SKM-1 treated with dmso at 0.1 percent for 144 hours (cell line): ENCODE data around the gene RPS6KA2.

Source experiments
- DNase-seq: peaks from one replicate; lab custom pipeline; 2025; ENCODE audit not compliant: unreplicated experiment; lab: John Stamatoyannopoulos, UW

The RPS6KA2 gene

DNA sequence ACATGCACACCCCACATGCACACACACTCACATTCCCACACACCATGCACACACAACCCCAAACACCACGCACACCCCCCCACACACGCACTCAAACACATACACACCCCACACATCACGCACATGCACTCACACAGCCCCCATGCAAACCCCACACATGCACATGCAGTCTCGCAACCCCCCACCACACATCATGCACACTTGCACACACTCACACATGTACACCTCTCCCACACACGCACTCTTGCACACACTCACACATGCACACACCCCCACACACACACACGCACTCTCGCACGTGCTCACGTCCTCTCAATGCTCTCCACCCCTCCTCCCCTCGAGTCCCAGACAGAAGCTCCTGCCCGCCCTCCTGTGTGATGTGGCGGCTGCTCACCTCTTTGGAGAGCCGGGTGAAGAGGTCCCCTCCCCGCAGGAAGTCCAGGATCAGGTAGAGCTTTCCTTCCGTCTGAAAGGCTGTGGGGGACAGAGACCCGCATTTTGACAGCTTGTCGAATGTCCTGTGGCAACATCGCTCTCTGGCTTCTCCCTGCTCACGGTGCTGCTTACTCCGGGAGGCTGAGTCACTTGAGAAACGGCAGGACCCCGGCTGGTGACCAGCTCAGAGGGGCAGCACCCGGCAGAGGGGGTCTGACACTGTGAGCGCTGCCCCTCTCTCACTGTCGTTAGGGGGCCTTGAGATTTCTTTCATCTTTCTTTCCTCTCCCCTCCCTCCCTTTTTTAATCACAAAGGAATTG is 119.1 kb downstream of the RPS6KA2 start:
- no peak for DNase-seq

DNA sequence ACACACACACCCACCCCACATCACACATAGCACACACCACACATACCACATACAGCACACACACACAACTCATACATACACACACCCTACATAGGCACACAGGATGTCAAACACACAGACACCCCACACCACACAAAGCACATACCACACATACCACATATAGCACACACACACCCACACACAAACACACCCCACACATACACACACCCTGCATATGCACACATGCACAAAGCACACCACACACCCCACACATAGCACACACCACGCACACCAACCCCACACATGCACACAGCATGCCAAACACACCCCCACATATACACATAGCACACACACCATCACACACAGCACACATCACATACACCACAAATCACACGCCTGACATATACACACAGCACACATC is 119.7 kb downstream of the RPS6KA2 start:
- no peak for DNase-seq

DNA sequence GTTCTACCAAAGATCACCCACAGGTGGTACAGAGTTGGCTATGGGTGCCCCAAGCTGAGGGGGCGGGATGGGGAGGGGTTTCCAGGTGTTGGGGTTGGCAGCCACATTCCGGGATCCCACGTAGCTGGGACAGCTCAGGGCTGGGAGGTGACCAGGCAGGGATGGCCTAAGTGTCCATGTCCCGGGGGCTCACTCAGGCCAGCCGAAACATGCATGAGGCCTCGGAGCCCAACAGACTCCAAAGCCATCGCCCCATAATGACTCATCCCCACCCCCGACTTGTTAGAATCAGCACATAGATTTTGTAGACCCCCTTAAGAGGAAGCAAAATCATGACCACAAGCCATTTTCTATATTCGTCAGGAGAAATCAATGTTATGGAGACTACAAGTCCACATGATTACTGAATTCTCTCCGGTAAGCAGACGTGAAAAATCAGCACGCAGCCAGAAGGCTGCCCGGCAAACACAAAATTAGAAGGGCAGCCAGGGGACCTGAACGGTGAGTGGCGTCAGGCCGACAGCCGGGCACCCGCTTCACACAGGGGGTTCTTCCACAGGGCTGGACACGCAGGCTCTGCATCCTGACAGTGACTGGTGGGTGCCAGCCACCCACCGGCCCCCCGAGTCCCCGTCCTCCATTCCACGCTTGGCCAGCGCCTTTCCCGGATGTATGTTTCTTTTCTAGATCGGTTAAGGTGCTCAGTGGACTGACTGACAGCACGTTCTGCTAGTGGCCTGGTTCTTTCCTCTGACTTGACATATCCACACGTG is 121.7 kb downstream of the RPS6KA2 start:
- no peak for DNase-seq

DNA sequence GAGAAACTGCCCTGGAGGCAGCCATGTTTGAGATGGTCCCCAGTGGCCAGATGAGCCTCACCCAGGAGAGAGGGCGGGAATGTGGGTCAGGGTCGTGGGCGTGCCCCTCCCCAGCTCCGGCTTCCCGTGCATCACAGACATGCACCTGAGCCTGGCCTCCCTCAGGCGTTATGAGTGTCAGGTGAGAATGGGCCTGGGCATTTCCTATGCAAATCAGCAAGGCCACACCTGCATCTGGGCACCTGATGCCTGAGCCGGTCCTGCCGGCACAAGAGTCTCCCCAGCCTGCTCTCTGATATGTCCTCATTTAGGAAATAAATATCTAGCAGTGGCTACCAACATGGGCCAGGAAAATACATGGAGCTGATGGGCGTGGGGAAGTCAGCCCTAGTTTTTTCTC is 123.0 kb downstream of the RPS6KA2 start:
- DNase-seq, result no peak

DNA sequence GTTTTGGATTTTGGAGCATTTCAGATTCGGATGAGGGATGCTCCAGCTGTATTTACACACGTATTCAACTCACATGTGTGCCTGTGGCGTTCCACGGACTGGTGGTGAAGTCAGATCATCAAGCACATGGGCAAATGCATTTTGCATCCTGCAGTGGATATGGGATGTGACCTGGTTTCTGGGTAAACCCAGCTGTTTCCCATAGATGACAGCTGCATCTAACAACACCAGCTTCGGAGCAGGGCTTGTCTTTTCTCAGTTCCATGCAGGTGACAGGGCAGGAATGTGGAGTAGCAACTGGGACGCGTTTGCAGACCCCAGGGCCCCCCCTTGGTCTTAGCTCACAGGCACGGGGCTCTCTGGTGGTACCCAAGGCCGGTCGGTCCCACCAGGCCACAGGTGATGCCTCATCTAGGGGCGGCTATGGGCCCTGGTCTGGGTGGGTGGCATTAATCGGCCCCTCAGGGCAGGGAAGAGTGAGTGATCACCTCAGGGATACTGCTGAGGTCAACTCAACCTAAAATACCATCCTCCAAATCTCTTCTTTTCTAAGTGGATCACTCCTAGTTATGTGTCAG is 123.8 kb downstream of the RPS6KA2 start:
- DNase-seq, result no peak

DNA sequence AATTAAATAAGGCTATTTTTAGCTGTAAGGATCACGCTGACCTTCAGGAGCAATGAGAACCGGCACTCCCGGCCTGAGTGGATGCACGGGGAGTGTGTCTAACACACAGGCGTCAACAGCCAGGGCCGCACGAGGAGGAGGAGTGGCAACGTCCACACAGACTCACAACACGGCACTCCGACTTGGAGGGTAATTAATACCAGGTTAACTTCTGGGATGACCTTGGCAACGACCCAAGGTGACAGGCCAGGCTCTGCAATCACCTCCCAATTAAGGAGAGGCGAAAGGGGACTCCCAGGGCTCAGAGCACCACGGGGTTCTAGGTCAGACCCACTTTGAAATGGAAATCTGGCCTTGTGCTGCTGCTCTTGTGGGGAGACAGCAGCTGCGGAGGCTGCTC is 124.6 kb downstream of the RPS6KA2 start:
- DNase-seq, result no peak

DNA sequence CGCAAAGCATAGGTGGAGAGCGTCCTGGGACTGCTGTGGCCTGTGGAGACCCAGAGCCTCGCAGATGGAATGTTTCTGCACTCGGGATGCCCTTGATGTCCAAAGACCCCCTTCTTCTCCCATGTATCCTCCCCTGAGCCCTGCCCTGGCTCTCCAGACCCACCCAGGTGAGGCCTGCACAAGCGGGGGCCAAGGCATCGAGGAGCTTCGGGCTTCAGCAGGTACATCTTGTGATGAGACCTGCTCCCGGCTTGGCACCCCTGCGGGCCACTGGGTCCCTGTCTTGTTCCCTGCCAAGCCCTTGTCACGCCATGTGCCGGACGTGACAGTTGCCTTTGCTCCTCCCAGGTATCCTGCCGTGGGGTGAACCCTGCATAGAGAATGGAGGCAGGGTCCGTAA is 125.8 kb downstream of the RPS6KA2 start:
- DNase-seq, result no peak

DNA sequence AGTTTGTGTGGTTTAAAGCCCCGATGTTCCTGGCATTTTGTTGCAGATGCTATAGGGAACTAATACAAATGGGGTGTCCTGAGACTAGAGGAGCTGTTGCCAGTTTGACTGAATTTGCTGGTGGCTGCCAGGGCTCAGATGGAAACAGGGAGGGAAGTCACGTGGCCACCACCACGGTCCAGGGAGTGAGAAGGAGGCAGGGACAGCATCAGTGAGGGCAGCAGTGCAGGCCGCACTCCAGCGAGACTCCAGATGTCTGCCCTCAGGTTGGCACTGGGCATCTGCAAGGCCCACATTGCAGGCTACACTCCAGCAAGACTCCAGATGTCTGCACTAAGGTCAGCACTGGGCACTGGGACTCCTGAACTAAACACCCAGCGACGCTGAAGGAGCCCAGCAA is 126.8 kb downstream of the RPS6KA2 start:
- no peak for DNase-seq

DNA sequence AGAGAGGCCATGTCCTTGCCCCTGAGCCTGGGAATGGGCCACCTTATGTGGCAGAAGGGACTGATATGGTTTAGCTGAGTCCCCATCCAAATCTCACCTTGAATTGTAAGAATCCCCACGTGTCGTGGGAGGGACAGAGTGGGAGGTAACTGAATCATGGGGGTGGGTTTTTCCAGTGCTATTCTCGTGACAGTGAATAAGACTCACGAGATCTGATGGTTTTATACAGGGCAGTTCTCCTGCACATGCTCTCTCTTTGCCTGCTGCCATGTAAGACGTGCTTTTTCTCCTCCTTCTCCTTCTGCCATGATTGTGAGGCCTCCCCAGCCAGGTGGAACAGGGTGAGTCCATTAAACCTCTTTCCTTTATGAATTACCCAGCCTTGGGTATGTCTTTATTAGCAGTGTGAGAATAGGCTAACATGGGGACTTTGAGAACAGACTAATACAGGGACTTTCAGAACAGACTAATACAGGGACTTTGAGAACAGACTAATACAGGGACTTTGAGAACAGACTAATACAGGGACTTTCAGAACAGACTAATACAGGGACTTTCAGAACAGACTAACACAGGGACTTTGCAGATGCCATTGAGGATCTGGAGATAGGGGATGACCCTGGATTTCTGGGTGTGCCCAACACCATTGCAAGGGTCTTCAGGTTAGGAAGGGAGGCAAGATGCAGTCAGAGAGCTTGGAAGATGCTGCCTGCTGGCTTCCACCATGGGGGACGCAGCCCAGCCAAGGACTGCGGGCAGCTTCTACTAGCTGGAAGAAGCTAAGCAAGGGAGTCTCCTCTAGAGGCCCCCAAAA is 127.5 kb downstream of the RPS6KA2 start:
- no peak for DNase-seq

DNA sequence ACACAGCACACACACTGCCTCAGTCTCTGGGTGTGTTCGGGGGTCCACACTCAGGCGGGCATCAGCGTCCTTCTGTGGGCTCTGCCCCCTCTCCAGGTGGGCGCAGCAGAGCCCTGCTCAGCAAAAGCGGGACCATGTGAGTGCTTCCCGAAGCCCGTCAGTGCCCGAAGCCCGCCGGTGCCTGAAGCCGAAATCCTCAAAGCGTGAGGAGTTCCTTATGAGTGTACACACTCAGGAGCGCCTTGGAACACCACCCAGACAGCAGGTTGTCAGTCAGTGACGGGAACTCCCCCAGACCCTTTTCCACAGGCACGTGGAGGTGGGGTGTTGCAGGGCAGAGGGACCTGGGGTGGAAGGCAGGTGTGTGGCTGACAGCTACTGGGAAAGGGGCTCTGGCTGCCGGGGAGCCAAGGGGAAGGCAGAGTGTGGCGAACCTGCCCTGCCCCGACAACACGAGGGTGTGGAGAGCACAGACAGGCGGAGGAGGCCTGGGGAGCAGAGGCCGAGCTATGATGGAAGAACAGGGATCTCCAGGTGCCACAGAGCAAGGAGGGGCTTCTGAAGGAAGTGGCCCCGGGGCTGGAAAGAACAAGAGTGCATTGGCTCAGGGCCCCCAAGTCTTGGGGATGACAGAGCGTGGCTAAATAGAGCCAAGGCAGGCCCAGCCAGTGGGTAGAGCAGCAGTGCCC is 128.2 kb downstream of the RPS6KA2 start:
- DNase-seq, result no peak

DNA sequence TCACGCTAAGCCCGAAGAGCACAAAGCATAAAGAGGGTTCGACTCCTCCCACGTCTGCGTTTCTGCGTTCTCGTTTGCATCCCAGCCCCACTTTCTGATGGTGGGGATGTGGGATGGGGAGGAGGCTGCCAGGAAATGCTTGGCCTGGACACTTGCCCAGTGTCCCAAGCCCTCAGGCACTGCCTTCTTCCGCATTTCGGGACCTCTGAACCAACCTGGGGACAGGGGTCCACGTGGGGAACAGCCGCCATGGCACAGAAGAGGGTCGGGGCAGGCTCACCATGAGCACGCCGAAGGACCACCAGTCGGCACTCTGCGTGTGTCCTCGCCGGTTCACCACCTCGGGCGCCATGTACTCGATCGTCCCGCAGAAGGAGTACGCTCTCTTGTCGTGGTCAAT is 128.8 kb downstream of the RPS6KA2 start:
- no peak for DNase-seq

DNA sequence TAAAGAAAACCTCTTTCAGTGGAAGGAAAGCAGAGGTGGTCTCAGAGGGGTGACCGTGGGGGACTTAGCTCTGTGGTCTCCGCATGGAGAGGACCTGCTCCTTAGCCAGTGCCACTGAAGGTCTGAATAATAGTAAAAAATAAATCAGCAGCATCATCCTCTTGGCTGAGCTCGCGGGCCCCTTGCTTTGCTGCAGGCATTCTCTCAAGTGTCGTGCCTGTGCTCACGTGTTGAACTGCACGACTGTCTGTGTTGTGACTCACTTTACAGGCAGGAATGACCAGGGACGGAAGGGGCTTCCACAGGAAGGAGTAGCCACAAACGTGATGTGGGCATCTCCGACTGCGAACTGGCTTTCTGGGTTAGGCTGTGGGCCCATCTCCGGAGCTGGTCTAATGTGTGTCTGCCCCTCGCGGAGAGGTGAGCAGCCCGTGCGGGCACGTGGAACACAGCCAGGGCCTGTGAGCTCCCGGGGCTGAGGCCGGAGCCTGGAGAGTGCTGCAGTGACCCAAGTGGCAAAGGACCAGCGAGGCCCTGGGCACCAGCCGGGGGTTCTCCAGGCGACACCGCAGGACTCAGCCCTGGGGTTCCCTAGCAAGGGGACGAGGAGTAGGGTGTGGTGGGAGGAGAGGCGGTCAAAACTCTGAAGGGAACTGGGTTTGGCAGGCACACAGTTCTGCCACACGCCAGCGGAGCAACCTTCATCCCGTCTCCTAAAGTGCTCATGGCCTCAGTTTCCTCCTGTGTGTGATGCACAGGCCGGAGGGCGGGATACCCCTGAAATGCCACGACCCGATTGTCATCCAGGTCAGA is 129.8 kb downstream of the RPS6KA2 start:
- no peak for DNase-seq

DNA sequence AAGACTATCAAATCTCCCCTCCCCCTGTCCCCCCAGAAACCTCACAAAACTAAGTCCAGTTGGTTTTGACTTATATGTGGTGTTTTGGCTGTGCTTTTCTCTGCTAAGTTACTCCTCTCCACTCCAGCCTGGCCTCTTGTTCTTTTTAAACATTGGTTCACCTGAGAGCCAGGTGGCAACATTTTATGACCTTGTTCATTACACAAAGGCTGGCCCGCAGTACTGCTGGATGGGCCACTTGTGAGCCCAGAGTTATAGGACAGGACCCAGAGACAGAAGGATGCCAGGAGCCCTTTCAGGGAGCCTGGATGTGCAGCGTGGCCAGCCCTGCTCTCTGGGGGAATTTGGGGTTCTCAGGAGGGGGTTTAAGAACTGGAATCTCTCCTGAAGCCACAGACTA is 130.6 kb downstream of the RPS6KA2 start:
- DNase-seq, result no peak

DNA sequence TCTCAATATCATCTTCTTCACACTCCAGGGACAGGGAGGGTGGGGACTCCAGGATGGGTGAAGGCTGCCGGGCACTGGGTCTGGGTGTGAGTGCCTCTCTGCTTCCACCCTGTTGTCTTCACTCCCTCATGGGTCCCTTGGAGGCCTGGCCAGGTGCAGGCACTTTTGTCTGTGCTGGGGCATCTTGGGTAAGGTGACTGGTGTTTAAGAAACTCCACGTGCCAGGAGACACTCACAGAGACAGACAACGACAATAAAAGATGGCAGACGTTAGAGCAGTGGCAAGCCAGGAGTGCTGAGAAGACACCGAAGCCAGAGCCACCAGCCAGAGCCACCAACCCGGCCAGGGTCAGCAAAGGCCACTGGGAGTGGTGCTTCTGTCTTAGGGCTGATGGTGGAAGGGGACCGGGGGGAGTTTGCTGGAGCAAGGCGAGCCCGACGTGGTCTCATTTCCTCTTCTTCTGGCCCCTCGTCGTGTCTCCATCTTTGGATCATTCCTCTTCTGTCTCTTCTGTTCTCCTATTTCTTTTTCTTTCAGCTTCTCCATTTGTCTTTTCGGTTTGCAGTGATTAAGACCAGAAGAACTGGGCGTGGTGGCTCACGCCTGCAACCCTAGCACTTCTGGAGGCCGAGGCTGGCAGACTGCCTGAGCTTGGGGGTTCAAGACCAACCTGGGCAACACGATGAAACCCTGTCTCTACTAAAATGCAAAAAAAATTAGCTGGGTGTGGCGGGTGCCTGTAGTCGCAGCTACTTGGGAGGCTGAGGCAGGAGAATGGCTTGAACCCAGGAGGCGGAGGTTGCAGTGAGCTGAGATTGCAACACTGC is 131.3 kb downstream of the RPS6KA2 start:
- DNase-seq, result no peak

DNA sequence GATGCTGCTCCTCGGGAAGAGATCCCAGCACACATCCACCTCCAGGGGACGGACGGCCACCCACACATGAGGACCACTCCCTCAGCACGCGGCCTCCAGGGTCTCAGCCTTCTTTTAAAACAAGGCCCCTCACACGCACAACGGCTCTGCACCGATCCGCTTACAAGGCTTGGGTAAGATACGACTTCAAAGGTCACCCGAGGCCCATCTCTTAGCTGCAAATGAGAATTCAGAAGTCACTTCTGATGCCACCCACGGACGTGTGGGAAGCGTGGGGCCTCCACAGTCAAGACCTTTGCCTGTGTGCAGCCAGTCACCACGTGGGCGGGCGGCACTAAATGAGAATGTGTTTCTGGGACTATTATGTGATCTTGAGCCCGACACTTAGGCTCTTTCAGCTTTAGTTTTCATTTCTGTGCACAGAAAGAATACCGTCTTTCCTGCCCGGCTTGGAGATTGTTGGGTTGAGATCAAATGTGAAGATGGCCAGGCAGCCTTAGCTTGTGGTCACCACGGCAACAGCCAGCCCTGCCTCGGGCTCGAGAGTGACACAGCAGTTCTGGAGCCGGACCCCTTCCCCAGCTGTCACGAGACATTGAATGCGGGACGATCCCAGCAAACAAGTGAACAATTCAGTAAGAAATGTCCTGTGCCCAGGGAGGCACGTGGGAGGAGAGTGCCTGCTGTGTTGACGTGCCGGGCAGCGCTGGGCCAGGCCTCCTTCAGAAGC is 132.1 kb downstream of the RPS6KA2 start:
- DNase-seq, result no peak

DNA sequence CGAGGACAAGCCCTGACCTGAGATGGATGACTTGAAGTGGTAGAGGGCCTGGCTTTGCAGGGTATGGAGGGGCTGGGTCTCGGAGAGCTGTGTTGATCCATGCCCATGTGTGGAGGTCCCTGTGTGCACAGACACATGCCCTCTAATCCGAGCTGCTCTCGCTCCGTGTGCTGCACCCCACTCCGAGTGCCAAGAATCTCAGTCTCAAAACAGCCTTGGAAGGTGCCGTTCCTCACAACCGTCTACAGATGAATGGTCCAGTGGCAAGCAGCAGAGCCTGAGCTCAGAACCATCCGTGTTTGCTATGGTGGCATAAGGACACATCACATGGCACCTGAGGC is 133.0 kb downstream of the RPS6KA2 start:
- DNase-seq, result no peak

DNA sequence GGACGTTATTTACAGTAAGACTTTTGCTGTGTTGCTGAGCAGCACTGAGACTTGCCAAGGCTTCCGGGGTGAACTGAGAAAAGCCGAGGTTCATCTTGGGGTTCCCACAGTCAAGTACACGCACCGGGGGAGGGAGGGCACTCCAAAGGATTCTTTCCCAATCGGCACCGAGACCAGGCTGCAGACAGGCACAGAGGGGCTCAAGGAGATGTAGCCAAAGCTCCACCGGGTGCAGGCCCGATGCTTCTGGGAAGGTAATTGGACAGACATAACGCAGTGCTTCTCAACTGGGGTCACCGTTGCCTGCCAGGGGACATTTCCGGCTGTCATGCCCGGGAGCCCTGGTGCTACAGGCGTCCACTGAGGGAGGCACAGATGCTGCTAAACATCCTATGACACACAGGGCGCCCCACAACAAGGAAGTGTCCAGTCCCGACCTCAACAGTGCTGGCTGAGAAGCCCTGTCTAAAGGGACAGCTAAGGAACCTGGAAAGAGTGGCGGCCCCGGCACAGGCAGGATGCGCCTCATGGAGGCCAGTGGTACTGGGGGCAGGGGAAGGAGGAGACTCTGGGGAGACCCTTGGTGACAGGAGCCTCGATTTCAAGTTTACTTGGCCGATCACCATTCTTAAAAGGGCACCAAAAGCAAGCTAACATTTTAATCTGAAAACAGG is 133.5 kb downstream of the RPS6KA2 start:
- DNase-seq, result no peak

DNA sequence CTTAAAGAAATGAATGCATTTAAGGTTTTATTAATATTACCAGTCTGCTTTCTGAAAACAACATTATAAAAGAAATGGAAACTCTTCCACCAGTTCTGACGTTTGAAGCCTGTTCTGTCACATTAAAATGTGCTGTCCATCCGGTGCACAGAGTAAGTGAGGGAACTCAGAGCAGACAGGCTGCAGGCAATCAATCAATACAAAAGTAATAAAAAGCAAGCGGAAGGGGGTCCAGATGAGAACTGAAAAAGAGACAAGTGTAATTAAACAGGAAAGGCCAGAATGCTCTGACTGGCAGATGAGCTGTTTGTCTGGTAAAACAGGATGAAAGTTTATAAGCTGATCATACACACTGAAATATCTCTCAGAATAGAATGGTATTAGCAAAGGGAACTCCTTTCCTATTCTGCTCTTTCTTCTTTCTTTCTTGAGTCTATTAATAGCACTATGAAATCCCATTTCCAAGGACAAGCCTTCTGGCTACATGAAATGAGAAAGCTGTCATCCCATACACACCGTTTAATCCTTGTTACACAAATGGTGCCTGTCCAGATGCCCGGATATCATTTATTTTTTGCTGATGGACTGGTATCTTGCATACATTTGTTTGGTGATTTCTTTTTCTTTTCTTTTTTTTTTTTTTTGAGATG is 134.8 kb downstream of the RPS6KA2 start:
- no peak for DNase-seq
